Measurements from ENCODE around the gene C20orf173.

The C20orf173 gene, protein sequence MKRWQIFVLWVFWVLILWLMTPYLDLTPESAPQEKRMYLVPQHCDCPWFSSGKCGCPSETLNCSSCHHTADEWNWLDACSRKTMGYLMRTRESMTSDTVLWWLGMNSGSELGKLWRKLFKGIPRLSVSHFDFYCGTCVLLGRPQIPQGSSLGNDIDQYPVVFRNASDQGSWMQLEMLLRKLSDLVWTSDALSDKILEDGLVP

DNA sequence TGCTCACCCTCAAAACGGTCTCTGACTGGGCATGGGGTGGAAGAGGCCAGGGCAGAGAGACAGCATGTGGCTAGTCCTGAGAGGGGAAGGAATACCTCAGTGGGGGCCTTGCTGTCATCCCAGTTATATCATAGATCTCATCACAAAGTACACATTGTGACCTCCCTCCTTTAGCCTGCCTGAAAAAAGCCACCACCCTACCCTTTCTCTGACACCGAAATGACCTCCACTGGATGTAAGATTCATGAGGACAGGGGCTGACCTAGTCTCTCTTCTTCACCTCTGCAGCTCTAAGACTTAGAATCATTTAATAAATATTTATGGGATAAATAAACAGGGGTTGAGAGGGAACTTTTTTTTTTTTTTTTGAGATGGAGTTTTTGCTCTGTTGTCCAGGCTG, at the start of gene C20orf173:
C20orf173 (minus strand) TSS at position 101 of the 400 bp plus-strand sequence. CDS start 279 bp downstream, outside the sequence.
- Histone ChIP-seq H3K27me3 (ENCODE audit: control insufficient read depth, insufficient read depth, low read length) (no peaks in the 10 kb centered on the region), H3K9ac (ENCODE audit: low read length) (no peak within 1 kb of the TSS), H3K4me3 (ENCODE audit: low read length) (no peak within 1 kb of the TSS), H3K36me3 (ENCODE audit: control insufficient read depth, insufficient read depth, low read length) (no peaks in the 10 kb centered on the region), H3K4me1 (ENCODE audit: control insufficient read depth, insufficient read depth, low read length) (no peaks in the 10 kb centered on the region), H3K27ac (ENCODE audit: low read depth, low read length) (no peak within 1 kb of the TSS)

GRCh38 chr20:35579196-35579595, 49.7 kb upstream of the C20orf173 start:
- Histone ChIP-seq H3K36me3 (ENCODE audit: control insufficient read depth, insufficient read depth, low read length) (no peaks in the 10 kb centered on the region), H3K9ac (ENCODE audit: low read length) (no peak overlapping the region), H3K4me1 (ENCODE audit: control insufficient read depth, insufficient read depth, low read length) (no peaks in the 10 kb centered on the region), H3K27ac (ENCODE audit: low read depth, low read length) (no peak overlapping the region), H3K4me3 (ENCODE audit: low read length) (no peak overlapping the region), H3K27me3 (ENCODE audit: control insufficient read depth, insufficient read depth, low read length) (no peaks in the 10 kb centered on the region)

DNA sequence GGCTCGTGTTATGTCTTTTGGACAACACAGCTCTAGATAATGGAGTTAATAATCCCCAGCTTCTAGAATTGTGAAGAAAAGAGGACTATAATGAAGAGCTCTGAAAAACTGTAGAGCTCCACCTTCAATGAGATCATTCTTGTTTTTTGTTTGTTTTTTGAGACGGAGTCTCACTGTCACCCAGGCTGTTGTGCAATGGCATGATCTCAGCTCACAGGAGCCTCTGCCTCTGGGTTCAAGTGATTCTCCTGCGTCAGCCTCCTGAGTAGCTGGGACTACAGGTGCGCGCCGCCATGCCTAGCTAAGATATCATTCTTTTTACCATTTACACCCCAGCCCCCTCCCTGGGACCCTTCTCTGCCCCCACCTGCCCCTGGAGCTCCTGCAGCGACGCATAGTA, 49.0 kb upstream of the C20orf173 start:
- Histone ChIP-seq H3K27ac (ENCODE audit: low read depth, low read length) (no peak overlapping the region), H3K36me3 (ENCODE audit: control insufficient read depth, insufficient read depth, low read length) (no peaks in the 10 kb centered on the region), H3K4me3 (ENCODE audit: low read length) (no peak overlapping the region), H3K9ac (ENCODE audit: low read length) (no peak overlapping the region), H3K27me3 (ENCODE audit: control insufficient read depth, insufficient read depth, low read length) (no peaks in the 10 kb centered on the region), H3K4me1 (ENCODE audit: control insufficient read depth, insufficient read depth, low read length) (no peaks in the 10 kb centered on the region)

- no peak overlapping the region for H3K4me3 ChIP-seq (ENCODE audit: low read length)
- no peak overlapping the region for H3K27ac ChIP-seq (ENCODE audit: low read depth, low read length)
- H3K4me1 ChIP-seq (ENCODE audit: control insufficient read depth, insufficient read depth, low read length) = no peaks in the 10 kb centered on the region
- no peaks in the 10 kb centered on the region for H3K36me3 ChIP-seq (ENCODE audit: control insufficient read depth, insufficient read depth, low read length)
- no peak overlapping the region for H3K9ac ChIP-seq (ENCODE audit: low read length)
- no peaks in the 10 kb centered on the region for H3K27me3 ChIP-seq (ENCODE audit: control insufficient read depth, insufficient read depth, low read length)
Observed at GRCh38 chr20:35576816-35577215, 47.4 kb upstream of the C20orf173 start.

DNA sequence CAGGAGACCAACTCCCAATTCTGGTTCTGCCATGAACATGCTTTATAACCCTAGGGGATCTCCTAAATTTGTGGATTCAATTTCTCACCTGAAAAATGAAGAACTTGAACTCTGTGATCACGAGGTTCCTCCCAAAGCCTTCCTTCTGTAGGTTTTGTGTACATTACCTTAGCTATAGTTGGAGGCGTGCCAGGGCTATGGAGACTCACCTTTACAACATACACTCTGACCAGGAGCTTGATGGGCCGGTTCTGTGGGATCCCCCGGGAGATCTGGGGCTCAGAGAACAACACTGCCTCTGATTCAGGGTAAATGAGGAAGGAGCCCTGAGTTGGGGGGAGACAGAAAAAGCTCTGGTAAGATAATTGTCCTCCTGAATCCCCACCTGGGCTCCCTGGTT, 46.5 kb upstream of the C20orf173 start:
- Histone ChIP-seq H3K9ac (ENCODE audit: low read length) (no peak overlapping the region), H3K4me3 (ENCODE audit: low read length) (no peak overlapping the region), H3K27me3 (ENCODE audit: control insufficient read depth, insufficient read depth, low read length) (no peaks in the 10 kb centered on the region), H3K4me1 (ENCODE audit: control insufficient read depth, insufficient read depth, low read length) (no peaks in the 10 kb centered on the region), H3K36me3 (ENCODE audit: control insufficient read depth, insufficient read depth, low read length) (no peaks in the 10 kb centered on the region), H3K27ac (ENCODE audit: low read depth, low read length) (no peak overlapping the region)

DNA sequence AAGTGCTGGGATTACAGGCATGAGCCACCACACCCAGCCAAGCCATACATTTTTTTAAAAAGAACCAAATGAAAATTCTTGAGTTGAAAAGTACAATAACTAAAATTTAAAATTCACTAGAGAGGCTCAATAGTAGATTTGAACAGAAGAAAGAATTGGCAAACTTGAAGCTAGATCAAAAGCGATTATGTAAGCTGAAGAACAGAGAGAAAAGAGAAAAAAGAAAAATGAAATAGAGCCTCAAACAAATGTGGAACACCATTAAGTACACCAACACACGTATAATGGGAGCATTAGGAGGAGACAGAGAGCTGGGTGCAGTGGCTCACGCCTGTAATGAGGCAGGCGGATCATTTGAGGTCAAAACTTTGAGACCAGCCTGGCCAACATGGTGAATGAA, 43.4 kb upstream of the C20orf173 start:
- H3K27ac ChIP-seq (ENCODE audit: low read depth, low read length) = no peak overlapping the region
- H3K36me3 ChIP-seq (ENCODE audit: control insufficient read depth, insufficient read depth, low read length) = no peaks in the 10 kb centered on the region
- H3K9ac ChIP-seq (ENCODE audit: low read length) = no peak overlapping the region
- no peaks in the 10 kb centered on the region for H3K27me3 ChIP-seq (ENCODE audit: control insufficient read depth, insufficient read depth, low read length)
- H3K4me1 ChIP-seq (ENCODE audit: control insufficient read depth, insufficient read depth, low read length) = no peaks in the 10 kb centered on the region
- H3K4me3 ChIP-seq (ENCODE audit: low read length) = no peak overlapping the region

- Histone ChIP-seq H3K4me3 (ENCODE audit: low read length) (no peak overlapping the region), H3K27ac (ENCODE audit: low read depth, low read length) (no peak overlapping the region), H3K36me3 (ENCODE audit: control insufficient read depth, insufficient read depth, low read length) (no peaks in the 10 kb centered on the region), H3K27me3 (ENCODE audit: control insufficient read depth, insufficient read depth, low read length) (no peaks in the 10 kb centered on the region), H3K9ac (ENCODE audit: low read length) (no peak overlapping the region), H3K4me1 (ENCODE audit: control insufficient read depth, insufficient read depth, low read length) (no peaks in the 10 kb centered on the region)
Observed at GRCh38 chr20:35571555-35571954, 42.1 kb upstream of the C20orf173 start.

GRCh38 chr20:35568645-35569044, 39.2 kb upstream of the C20orf173 start:
- H3K9ac ChIP-seq (ENCODE audit: low read length) = no peak overlapping the region
- no peak overlapping the region for H3K4me3 ChIP-seq (ENCODE audit: low read length)
- no peak overlapping the region for H3K27ac ChIP-seq (ENCODE audit: low read depth, low read length)
- H3K27me3 ChIP-seq (ENCODE audit: control insufficient read depth, insufficient read depth, low read length) = no peaks in the 10 kb centered on the region
- no peaks in the 10 kb centered on the region for H3K4me1 ChIP-seq (ENCODE audit: control insufficient read depth, insufficient read depth, low read length)
- no peaks in the 10 kb centered on the region for H3K36me3 ChIP-seq (ENCODE audit: control insufficient read depth, insufficient read depth, low read length)

DNA sequence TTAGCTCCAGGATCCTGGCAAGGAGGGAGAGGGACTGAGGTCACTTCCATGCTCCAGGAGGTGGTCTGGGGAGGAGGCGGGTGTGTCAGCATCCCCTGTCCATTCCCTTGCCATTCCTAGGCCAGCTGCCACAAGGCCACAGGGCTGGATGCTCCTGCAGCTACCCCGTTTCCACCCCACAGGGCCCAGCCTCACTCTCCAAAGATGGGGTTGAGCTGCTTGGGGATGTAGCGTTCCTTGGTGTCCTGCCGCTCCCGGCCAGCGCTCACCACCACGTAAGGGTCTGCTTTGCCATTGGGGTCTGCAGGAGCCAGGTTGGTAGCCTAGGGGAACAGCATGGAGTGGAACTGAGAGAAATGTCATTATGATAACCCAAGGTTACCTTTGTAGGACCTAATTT, 35.5 kb upstream of the C20orf173 start:
- no peak overlapping the region for H3K4me3 ChIP-seq (ENCODE audit: low read length)
- H3K9ac ChIP-seq (ENCODE audit: low read length) = no peak overlapping the region
- H3K4me1 ChIP-seq (ENCODE audit: control insufficient read depth, insufficient read depth, low read length) = no peaks in the 10 kb centered on the region
- H3K36me3 ChIP-seq (ENCODE audit: control insufficient read depth, insufficient read depth, low read length) = no peaks in the 10 kb centered on the region
- no peak overlapping the region for H3K27ac ChIP-seq (ENCODE audit: low read depth, low read length)
- H3K27me3 ChIP-seq (ENCODE audit: control insufficient read depth, insufficient read depth, low read length) = no peaks in the 10 kb centered on the region

DNA sequence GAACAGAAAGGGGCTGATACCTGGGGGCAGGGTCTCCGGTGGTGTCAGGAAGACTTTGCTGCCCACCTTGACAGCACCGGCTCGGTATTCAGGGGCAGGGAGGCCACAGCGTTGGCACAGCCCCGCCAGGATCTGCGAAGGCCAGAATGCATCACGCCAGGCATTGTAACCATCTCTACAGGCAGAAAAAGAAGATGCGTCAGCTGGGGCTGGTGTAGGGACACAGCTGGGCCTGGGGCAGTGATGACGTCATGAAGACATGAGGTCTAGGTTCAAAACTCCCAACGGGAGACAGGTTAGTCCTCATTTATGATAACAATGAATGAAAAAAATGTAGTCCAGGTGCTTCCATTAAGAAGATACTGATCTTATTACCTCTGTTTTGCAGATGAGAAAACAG, 34.4 kb upstream of the C20orf173 start:
- Histone ChIP-seq H3K9ac (ENCODE audit: low read length) (no peak overlapping the region), H3K36me3 (ENCODE audit: control insufficient read depth, insufficient read depth, low read length) (no peaks in the 10 kb centered on the region), H3K4me3 (ENCODE audit: low read length) (no peak overlapping the region), H3K27me3 (ENCODE audit: control insufficient read depth, insufficient read depth, low read length) (no peaks in the 10 kb centered on the region), H3K27ac (ENCODE audit: low read depth, low read length) (no peak overlapping the region), H3K4me1 (ENCODE audit: control insufficient read depth, insufficient read depth, low read length) (no peaks in the 10 kb centered on the region)

- no peaks in the 10 kb centered on the region for H3K27me3 ChIP-seq (ENCODE audit: control insufficient read depth, insufficient read depth, low read length)
- no peak overlapping the region for H3K9ac ChIP-seq (ENCODE audit: low read length)
- H3K4me1 ChIP-seq (ENCODE audit: control insufficient read depth, insufficient read depth, low read length) = no peaks in the 10 kb centered on the region
- H3K4me3 ChIP-seq (ENCODE audit: low read length) = no peak overlapping the region
- H3K27ac ChIP-seq (ENCODE audit: low read depth, low read length) = no peak overlapping the region
- no peaks in the 10 kb centered on the region for H3K36me3 ChIP-seq (ENCODE audit: control insufficient read depth, insufficient read depth, low read length)
Observed at GRCh38 chr20:35562541-35563110, 33.2 kb upstream of the C20orf173 start.

DNA sequence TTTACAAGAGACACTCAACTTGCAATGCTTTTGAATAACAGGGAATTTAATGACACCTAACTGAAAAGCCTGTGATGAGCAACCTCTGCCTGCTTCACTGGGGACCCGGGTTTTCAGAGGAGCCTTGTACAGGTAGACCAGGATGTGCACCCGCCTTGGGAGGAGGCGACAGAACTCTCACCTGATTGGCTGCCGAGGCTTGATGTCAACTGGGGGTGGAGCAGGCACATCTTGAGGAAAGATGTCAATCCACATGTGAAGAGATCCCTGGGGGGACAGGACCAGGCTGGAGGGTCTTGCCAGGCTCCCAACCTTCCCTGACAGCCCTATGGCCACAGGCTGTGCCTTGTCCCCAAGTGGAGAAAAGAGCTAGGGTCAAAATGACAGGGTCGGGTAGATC, 32.2 kb upstream of the C20orf173 start:
- Histone ChIP-seq H3K4me1 (ENCODE audit: control insufficient read depth, insufficient read depth, low read length) (no peaks in the 10 kb centered on the region), H3K9ac (ENCODE audit: low read length) (no peak overlapping the region), H3K27me3 (ENCODE audit: control insufficient read depth, insufficient read depth, low read length) (no peaks in the 10 kb centered on the region), H3K27ac (ENCODE audit: low read depth, low read length) (no peak overlapping the region), H3K4me3 (ENCODE audit: low read length) (no peak overlapping the region), H3K36me3 (ENCODE audit: control insufficient read depth, insufficient read depth, low read length) (peaks cover 4% of the 10 kb centered on the region)

- Histone ChIP-seq H3K36me3 (ENCODE audit: control insufficient read depth, insufficient read depth, low read length) (peaks cover 6% of the 10 kb centered on the region), H3K4me3 (ENCODE audit: low read length) (no peak overlapping the region), H3K4me1 (ENCODE audit: control insufficient read depth, insufficient read depth, low read length) (no peaks in the 10 kb centered on the region), H3K9ac (ENCODE audit: low read length) (no peak overlapping the region), H3K27me3 (ENCODE audit: control insufficient read depth, insufficient read depth, low read length) (no peaks in the 10 kb centered on the region), H3K27ac (ENCODE audit: low read depth, low read length) (no peak overlapping the region)
Observed at GRCh38 chr20:35561268-35561667, 31.8 kb upstream of the C20orf173 start.

Measured in rectal smooth muscle tissue (tissue), 1 donor.